ENCODE results near the gene POLR3E. TPM values are rescaled to one million over a fixed set of nuclear protein-coding genes. Genes with fewer than 3 reads are reported as not detected.
"Not testable (repeated sequence)": the region's sequence is repeated elsewhere in the genome, so short reads cannot be mapped to it uniquely, and the experiment has no call there.

Gene POLR3E
- total RNA-seq, 1 experiment from 2014 or later = 23.2 TPM

- no peak for DNase-seq (ENCODE audit: low spot score)
Measured at GRCh38 chr16:22360963-22361659, 63.9 kb downstream of the POLR3E start.

GRCh38 chr16:22364241-22364640 lies 67.0 kb downstream of the POLR3E start:
- no peak for DNase-seq (ENCODE audit: low spot score)

GRCh38 chr16:22366371-22366770 lies 69.2 kb downstream of the POLR3E start:
- DNase-seq (ENCODE audit: low spot score) = no peak

GRCh38 chr16:22366889-22367288 lies 69.7 kb downstream of the POLR3E start:
- DNase-seq (ENCODE audit: low spot score) = no peak

- not testable (repeated sequence) for DNase-seq (ENCODE audit: low spot score)
Measured at GRCh38 chr16:22368200-22368826, 71.1 kb downstream of the POLR3E start.

GRCh38 chr16:22369221-22369811 lies 72.1 kb downstream of the POLR3E start:
- peak; percentile 67 for DNase-seq (ENCODE audit: low spot score)

GRCh38 chr16:22370038-22370820 lies 73.0 kb downstream of the POLR3E start:
- no peak for DNase-seq (ENCODE audit: low spot score)

DNA sequence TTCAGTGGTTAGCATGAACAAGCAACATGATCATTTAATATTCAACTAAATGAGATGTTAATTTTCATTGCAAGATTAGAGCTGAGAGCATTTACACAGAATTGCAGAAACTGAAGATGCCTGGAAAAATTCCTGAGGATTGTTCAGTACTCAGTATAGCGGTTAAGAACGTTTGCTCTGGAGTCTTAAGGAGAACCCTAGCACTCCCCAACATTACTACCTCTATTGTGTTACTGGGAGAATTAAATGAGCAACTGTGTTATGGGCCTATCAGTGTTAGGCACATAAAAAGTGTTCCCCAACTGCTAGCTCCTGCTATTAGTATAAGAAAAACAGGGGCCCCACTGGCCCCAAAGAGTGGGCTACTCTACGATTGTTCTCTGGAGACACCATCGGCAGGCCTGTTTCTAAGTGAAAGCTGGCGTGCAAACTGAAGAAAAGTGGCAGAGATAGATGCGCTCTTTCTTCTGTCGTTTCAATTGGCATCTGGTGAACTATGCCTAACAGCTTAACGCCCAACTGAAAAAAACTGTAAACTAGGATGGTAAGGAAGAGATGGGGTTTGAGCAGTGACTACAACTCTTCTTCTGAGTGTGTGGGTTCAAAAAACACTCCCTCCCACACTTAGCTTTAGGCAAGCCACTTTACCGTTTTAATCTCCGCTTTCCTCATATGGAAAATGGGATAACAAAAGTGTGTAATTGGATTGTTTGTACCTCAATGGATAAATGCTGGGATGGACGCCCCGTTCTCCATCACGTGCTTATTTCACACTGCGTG lies 75.9 kb downstream of the POLR3E start:
- no peak for DNase-seq (ENCODE audit: low spot score)

GRCh38 chr16:22373662-22374310 lies 76.6 kb downstream of the POLR3E start:
- DNase-seq (ENCODE audit: low spot score) = no peak

GRCh38 chr16:22374311-22375116 lies 77.3 kb downstream of the POLR3E start, which contains the start of gene CDR2:
CDR2 (minus strand) TSS chr16:22374619; CDS start chr16:22374309, 310 bp downstream.
- DNase-seq (ENCODE audit: low spot score) = peak; percentile 92

GRCh38 chr16:22375117-22375962 lies 78.1 kb downstream of the POLR3E start:
- no peak for DNase-seq (ENCODE audit: low spot score)

DNA sequence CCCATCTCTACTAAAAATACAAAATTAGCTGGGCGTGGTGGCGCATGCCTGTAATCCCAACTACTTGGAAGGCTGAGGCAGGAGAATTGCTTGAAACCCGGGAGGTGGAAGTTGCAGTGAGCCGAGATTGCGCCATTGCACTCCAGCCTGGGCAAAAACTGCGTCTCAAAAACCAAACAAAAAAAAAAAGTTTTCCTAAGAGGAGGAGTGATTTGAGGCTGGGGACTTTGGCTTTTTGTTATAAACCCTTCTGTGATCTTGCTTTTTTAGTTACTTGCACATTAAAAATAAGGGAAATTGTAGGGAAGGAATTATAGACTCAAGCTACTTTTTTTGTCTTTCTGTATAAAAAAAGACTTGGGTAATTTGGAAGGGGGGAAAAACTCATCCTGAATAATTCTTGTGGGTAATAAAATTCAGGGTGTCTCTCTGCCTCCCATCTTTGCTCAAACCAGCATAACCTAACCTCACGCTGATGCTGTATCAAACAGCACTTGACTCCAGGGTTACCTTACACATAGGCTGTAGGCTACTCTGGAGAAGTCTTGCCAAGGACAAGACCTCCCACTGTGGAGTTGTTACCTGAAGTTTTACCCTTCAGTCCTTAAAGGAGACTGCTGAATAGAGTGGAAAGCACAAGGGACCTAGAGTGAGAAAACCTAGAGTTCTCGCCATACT lies 78.9 kb downstream of the POLR3E start:
- no peak for DNase-seq (ENCODE audit: low spot score)

DNA sequence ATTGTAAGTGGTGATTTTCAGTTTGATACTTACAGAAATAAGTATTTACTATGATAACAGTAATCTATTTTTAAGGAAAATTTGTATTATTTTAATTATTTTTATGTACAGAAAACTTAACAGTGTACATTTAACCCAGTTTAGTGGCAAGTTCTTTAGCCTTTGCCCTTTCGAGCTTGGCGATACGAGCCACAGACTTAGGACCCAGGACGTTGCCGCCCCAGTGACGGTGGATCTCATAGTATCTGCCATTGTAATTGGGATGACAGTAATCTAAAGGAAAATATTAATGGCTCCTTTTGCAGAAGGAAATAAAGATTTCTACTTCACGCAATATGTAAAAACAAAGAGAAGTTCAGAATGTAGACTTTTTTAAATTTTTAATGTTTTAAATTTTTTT lies 82.4 kb downstream of the POLR3E start:
- no peak for DNase-seq (ENCODE audit: low spot score)

DNA sequence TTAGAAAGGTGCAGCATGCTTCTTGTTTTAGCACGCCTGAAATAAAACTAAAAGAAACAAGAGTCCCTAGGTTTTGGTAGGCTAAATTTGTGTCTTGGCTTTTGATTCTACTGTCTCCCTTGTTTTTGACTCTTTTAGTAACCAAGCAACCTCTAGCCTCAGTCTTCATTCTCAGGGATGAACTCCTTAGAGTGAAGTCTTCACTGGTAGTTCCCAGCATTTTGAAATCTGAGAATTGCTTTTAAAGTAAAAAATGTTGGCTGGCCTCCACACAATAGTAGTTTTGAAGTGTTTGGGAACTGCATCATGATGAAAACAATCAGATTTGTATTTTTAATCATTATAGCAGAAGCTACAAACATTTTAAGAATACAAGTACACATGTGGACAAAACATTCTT lies 83.3 kb downstream of the POLR3E start:
- no peak for DNase-seq (ENCODE audit: low spot score)

DNA sequence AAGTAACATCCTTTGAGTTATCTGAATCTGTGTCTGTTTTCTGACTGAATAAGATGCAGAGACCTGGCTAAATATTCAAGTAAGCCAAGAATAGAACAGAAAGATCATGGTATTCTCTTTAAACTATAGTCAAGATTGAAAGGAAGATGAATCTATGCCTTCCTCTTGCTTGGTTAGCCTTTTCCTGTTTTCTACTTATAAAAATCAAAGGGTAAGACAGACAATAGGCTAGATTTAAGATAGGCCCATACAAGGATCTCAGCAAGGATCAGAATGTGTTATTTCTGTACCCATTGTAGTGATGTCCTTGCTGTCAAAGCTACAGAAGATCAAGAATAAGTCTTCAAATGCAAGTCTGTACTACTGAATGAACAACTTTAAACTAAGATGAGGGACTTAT lies 84.2 kb downstream of the POLR3E start:
- DNase-seq (ENCODE audit: low spot score) = no peak

DNA sequence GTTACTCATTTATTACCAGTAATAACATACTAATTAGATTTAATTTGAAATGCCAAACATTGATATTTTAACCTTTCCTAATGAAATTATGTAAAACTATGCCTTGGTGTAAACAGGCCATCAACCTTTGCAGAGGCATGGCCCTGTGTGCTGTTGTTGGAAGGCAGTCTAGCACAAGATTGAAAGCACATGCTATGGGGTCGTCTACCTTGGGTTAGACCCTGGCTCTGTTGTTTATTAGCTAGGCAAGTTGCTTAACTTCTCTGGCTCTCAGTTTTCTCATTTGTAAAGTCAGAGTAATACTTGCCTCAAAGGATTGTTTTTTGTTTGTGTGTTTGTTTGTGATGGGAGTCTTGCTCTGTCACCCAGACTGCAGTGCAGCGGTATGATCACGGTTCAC lies 86.6 kb downstream of the POLR3E start:
- no peak for DNase-seq (ENCODE audit: low spot score)

Measured in H4 (cell line).